HFF-Myc (cell line): Measurements from ENCODE around the gene BIRC5.
A peak's percentile ranks its signal among the peaks of the same experiment; 100 is the strongest.

ENCODE experiments used
- DNase-seq: peaks from one replicate; pipeline ENCODE4 v3.0.0-alpha.2; 2011; ENCODE audit warnings: low read depth; ENCODE audit errors: extremely low read depth
- H3K4me3 ChIP-seq: replicated peaks from 2 replicates; pipeline ENCODE4 v1.5.1; 2011; ENCODE audit warnings: low read depth, mild to moderate bottlenecking, control low read depth, low read length
- CTCF ChIP-seq: IDR thresholded peaks from 2 replicates; pipeline ENCODE4 v1.5.1; 2012; ENCODE audit warnings: mild to moderate bottlenecking, low read depth, low read length, control low read depth; ENCODE audit errors: missing control alignments

The BIRC5 gene

GRCh38 chr17:78175643-78175981 lies 38.4 kb upstream of the BIRC5 start:
- no peak for TF ChIP-seq CTCF
- H3K4me3 ChIP-seq: no peak overlapping the region
- no peak for DNase-seq

DNA sequence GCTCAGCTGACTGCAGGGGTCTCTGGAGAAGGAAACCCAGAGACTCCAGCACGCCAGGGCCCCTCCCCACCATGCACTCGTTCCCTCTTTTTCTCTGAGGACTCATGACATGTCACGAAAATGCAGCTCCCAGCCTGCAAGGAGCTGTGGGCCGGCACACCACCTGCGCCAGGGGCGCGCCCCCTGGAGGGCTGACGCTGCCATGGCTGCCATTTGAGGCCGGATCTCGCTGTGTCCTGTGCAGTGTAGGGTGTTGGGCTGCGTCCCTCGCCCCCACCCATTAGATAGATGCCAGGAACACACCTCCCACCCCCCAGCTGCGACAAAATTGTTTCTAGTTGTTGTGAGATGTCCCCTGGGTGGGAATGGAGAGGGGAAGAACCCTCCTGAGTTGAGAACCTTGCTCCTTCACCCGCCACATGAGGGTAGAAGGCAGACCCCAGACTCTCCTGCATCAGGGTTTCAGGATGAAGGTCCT lies 37.5 kb upstream of the BIRC5 start:
- H3K4me3 ChIP-seq: no peak overlapping the region
- no peak for DNase-seq
- peak; percentile 94 for TF ChIP-seq CTCF

DNA sequence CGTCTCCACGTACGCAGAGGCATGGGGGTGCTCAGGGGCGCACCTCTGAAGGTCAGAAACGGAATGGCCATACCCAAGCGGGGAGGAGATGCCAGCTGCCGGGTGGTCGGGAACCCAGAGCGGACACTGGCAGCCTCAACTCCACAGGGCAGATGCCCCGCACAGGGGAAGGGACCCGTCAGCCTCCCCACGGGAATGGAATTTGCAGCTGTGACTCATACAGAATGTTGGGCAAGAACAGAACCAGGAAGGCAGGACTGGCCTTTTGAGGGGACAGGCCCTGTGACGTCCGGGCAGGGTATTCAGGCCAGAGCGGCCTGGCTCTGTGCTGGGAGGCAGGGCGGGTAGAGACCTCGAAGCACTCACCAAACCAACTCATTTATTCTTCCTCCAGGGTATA lies 34.7 kb upstream of the BIRC5 start:
- no peak for DNase-seq
- no peak for TF ChIP-seq CTCF
- H3K4me3 ChIP-seq: no peak overlapping the region

DNA sequence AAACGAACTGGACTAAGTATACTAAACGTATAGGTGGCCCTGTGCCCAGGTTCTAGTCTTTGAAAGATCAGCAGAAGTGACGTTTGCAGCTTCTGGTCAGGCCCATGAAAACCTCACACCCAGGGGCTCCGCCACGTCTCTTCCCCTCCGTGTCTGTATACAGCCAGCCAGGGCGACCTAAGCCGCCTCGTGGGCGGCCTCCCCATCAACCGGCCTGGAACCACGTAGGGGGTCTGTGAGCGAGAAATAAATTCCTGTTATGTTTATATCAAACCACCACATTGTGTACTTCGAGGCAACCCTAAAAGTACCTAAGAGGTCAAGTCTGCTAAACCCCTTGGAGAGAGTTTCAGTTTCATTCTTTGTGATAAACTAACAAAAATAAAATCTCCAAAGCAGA lies 34.0 kb upstream of the BIRC5 start:
- no peak for DNase-seq
- H3K4me3 ChIP-seq: no peak overlapping the region
- TF ChIP-seq CTCF: no peak

DNA sequence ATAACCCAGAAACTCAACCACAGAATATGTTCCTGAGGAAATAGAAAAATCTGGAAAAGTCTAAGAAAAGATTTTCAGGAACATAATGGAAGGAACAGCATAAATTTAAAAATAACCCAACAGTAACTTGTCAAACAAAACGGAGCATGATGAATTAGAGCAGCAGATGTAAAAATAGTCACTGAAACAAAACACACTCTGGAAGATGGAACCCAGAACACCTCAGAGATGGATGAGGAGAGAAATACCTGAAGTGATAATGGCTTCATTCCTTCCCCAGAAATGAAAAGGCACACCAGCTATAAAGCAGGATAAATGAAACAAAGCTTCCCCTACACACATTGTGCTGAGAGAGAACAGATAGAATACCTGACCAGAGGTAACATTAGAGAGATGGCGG lies 33.5 kb upstream of the BIRC5 start:
- TF ChIP-seq CTCF: no peak
- H3K4me3 ChIP-seq: no peak overlapping the region
- DNase-seq: no peak

GRCh38 chr17:78182504-78182903 lies 31.5 kb upstream of the BIRC5 start:
- no peak for TF ChIP-seq CTCF
- H3K4me3 ChIP-seq: no peak overlapping the region
- no peak for DNase-seq

DNA sequence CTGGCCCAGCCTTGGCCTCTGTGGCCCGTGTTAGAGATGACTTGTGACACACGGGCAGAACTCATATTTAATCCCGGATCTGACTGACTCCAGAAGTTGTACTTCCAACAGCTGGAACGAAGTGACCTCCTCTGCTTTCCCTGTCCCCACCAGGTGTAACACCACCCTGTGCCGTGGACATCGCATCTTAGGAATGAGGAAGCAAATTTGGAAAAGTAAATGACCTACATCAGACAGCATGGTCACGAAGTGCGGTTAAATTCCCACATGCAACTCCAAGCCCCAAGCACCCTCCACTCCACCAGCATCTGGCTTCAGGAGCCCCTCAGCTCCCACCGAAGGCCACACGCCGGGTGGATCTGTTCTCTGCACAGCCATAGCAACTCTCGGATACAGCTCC lies 30.1 kb upstream of the BIRC5 start:
- TF ChIP-seq CTCF: no peak
- no peak overlapping the region for H3K4me3 ChIP-seq
- DNase-seq: no peak
